CMK (cell line): ENCODE data around the gene PMVK.
A peak's percentile ranks its signal among the peaks of the same experiment; 100 is the strongest.

Experiments
- DNase-seq: peaks from one replicate; pipeline ENCODE4 v3.0.0-alpha.2; 2010; ENCODE audit warnings: low read depth

PMVK gene

DNA sequence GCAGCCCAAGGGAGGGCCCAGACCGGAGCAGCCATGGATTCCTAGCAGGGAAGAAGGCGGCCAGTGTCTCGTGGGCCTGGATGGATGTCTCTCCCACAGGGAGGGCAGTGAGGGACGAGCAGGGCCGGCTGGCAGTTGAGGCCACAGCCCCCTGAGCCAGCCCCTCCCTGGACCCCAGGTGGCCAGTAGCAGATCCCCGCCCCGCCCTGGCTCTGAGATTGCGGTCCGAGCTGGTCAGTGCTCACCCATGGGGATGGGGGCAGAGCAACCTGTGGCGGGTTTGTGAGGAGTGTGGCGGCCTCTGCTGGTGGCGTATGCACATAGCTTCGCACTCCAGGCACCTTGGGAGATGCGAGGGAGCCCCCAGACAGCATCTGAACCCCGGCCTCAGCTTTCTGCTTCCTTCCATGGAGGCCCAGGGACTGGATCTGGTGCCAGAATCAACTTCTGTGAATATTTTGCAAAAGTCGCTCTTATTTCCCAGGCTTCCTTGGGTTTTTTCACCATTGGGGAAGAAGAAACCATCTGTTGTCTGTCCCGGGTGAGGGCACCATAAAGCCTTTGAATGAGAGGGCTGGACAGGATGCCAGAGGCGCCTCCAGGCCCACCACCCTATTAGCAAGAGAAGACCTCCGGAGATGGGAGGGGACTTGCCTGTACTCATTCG is 58.0 kb downstream of the PMVK start:
- peak; percentile 62 for DNase-seq

DNA sequence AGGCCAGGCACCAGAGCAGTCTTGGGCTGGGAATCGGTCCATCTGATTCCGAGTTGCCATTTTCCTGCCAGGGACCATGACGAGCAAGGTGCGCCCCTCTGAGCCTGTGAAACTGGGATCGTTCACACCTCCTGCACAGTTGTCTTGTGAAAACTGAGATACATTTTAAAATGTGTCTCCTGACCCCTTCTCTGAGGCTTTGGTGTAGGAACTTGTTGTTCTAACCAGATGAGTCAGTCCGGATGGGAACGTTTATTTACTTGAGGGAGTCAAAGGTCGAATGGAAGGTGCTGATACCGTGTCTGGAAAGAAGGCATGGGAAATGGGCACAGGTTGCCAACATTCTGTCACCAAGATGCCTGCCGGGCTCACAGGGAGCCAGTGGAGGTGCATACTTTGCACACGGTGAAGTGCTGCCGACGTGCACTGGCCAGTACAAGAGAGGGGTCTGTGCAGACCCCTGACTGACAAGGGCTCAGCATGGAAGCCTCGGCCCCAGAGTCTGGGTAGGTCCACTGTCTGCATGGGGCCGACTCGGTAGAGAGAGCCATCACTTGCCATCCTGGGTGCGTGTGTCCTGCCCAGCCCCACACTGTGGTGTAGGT is 59.0 kb downstream of the PMVK start:
- no peak for DNase-seq

DNA sequence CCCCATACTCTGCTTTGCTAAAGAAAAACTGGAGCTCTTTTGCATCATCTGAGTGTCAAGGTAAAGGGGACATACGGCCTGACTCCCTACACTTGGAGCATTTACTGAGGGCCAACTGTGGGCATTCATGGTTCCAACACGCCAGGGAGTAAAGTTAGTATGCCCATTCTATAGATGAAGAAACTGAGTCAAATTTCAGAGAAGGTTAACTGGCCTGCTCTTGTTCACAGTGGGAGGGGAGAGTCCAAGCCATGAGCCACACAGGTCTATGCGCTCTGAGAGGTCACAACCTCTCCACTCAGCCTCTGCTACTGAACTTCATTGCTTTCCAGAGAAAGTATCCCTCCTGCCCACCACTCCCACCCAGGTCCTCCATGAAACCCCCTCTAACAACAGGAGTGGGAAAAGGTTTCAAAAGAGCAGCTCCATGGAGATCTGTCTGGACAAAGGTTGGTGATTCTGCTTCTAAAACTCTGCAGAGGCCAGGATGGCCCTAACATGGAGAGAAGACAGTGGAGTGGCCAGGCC is 59.6 kb downstream of the PMVK start:
- DNase-seq = no peak
